Calu3 (cell line): ENCODE results near the gene ACY1. TPM values are rescaled to one million over a fixed set of nuclear protein-coding genes. Genes with fewer than 3 reads are reported as not detected.

Experiments used
- BruUV-seq: library from RNA; stranded (reverse); fragments of 400-500 nt; replicated peaks from 2 replicates; lab custom pipeline; 2021; lab: Mats Ljungman, UMichigan
- CTCF ChIA-PET: fragments of 300-600 bp; sonication (Branson Sonifier 250); formaldehyde crosslinking; loops from one replicate; lab custom pipeline; 2022; ENCODE audit warnings: antibody characterized with exemption; lab: Charles Lee
- DNase-seq: peaks from one replicate; pipeline ENCODE4 v3.0.0; 2022
- H3K27ac Mint-ChIP-seq: one replicate; pipeline ENCODE4 v1.8.0; 2022; ENCODE audit warnings: mixed read lengths; ENCODE audit not compliant: unreplicated experiment
- H3K27me3 Mint-ChIP-seq: one replicate; pipeline ENCODE4 v1.8.0; 2022; ENCODE audit warnings: mixed read lengths; ENCODE audit not compliant: unreplicated experiment
- H3K36me3 Mint-ChIP-seq: one replicate; pipeline ENCODE4 v1.8.0; 2022; ENCODE audit warnings: mild to moderate bottlenecking, moderate library complexity, mixed read lengths; ENCODE audit not compliant: insufficient read depth, unreplicated experiment
- H3K4me1 Mint-ChIP-seq: one replicate; pipeline ENCODE4 v1.8.0; 2022; ENCODE audit warnings: mild to moderate bottlenecking, low read depth, mixed read lengths; ENCODE audit not compliant: unreplicated experiment
- H3K4me3 Mint-ChIP-seq: one replicate; pipeline ENCODE4 v1.8.0; 2022; ENCODE audit warnings: mild to moderate bottlenecking, low read depth, moderate library complexity, mixed read lengths; ENCODE audit not compliant: unreplicated experiment
- H3K9me3 Mint-ChIP-seq: one replicate; pipeline ENCODE4 v1.8.0; 2022; ENCODE audit warnings: low read depth, mixed read lengths; ENCODE audit not compliant: unreplicated experiment
- intact Hi-C: fragments of 100-400 bp; cut with micrococcal nuclease; formaldehyde crosslinking; loops from one replicate; pipeline ENCODE4 v1.10.0; 2022; ENCODE audit not compliant: unreplicated experiment
- total RNA-seq: library from RNA; stranded (reverse); gene quantifications from 2 replicates; pipeline ENCODE4 v1.2.3, GENCODE V29; 2022
- TF ChIP-seq, protein P1 (sequence below): fragments of 200-600 bp; IDR thresholded peaks from one replicate; pipeline ENCODE4 v1.8.0; 2022; ENCODE audit warnings: antibody characterized with exemption; ENCODE audit not compliant: unreplicated experiment

The ACY1 gene
- total RNA-seq, 1 experiment from 2014 or later, result 74.9 TPM

DNA sequence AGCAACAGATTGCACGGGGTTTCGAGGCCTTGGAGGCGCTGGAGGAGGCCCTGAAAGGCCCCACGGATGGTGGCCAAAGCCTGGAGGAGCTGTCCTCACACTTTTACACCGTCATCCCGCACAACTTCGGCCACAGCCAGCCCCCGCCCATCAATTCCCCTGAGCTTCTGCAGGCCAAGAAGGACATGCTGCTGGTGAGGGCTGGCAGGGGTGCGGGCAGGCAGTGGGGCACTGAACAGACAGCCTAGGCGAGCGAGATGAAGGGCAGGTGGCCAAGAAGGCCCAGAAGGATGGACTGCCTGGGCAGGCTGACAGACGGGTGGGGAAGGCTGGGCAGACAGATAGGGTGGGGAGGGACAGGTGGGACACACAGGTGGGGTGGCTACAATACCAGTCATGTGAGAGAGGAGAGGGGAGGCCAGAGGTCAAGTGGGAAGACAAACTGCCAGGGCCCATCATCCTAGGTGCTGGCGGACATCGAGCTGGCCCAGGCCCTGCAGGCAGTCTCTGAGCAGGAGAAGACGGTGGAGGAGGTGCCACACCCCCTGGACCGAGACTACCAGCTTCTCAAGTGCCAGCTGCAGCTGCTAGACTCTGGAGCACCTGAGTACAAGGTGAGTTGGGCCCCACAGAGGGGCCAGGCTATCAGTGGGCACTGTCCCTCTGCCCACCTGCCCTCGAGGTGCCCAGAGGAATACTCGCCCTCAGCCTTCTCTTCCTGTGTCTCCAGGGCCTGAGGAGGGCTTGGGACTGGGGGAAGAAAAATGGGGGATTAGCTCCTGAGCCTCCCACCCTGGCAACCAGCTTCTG, 38.1 kb upstream of the ACY1 start:
- Mint-ChIP-seq H3K4me1 (peaks cover 15% of the 10 kb centered on the region), H3K27me3 (no peaks in the 10 kb centered on the region), H3K9me3 (no peaks in the 10 kb centered on the region), H3K27ac (no peak overlapping the region), H3K4me3 (no peak overlapping the region), H3K36me3 (peaks cover 28% of the 10 kb centered on the region)
- TF ChIP-seq, protein P1, sequence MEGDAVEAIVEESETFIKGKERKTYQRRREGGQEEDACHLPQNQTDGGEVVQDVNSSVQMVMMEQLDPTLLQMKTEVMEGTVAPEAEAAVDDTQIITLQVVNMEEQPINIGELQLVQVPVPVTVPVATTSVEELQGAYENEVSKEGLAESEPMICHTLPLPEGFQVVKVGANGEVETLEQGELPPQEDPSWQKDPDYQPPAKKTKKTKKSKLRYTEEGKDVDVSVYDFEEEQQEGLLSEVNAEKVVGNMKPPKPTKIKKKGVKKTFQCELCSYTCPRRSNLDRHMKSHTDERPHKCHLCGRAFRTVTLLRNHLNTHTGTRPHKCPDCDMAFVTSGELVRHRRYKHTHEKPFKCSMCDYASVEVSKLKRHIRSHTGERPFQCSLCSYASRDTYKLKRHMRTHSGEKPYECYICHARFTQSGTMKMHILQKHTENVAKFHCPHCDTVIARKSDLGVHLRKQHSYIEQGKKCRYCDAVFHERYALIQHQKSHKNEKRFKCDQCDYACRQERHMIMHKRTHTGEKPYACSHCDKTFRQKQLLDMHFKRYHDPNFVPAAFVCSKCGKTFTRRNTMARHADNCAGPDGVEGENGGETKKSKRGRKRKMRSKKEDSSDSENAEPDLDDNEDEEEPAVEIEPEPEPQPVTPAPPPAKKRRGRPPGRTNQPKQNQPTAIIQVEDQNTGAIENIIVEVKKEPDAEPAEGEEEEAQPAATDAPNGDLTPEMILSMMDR, result no peak
- no TSS peak for BruUV-seq
- intact Hi-C loops, result no loop called here
- DNase-seq, result no peak
- CTCF ChIA-PET, result interaction anchor here (0.6 kb wide), 1 partner anchor 67 kb away, joined by 6 read pairs; no protein-coding TSS in a partner anchor

- no TSS peak for BruUV-seq
- Mint-ChIP-seq H3K27ac (no peak overlapping the region), H3K4me3 (no peak overlapping the region), H3K27me3 (peaks cover 4% of the 10 kb centered on the region), H3K4me1 (peaks cover 7% of the 10 kb centered on the region), H3K36me3 (peaks cover 21% of the 10 kb centered on the region), H3K9me3 (no peaks in the 10 kb centered on the region)
- TF ChIP-seq, protein P1, result no peak
- intact Hi-C loops, result no loop called here
- CTCF ChIA-PET, result interaction anchor here (0.6 kb wide), 1 partner anchor 66 kb away, joined by 6 read pairs; no protein-coding TSS in a partner anchor
- DNase-seq, result no peak
Observed at GRCh38 chr3:51945926-51946705, 37.2 kb upstream of the ACY1 start.

DNA sequence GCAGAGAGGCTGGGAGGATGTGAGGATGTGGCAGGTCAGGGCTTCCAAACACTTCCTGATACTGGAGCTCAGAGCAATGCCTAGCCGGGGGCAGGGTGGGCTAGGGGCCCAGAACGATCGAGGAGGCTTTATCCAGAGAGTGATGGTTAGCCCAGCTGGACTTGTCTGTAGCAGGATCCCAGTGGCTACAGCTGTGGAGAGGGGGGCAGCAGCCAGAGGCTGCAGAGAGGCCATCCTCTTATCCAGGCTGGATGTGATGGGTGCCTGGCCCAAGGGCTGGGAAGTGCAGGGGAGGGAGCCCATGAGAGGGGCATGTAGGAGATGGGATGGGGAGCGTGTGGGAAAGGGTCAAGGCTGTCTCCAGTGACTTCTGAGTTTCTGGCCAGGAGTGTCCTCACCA, 36.5 kb upstream of the ACY1 start:
- CTCF ChIA-PET, result no interaction called here

DNA sequence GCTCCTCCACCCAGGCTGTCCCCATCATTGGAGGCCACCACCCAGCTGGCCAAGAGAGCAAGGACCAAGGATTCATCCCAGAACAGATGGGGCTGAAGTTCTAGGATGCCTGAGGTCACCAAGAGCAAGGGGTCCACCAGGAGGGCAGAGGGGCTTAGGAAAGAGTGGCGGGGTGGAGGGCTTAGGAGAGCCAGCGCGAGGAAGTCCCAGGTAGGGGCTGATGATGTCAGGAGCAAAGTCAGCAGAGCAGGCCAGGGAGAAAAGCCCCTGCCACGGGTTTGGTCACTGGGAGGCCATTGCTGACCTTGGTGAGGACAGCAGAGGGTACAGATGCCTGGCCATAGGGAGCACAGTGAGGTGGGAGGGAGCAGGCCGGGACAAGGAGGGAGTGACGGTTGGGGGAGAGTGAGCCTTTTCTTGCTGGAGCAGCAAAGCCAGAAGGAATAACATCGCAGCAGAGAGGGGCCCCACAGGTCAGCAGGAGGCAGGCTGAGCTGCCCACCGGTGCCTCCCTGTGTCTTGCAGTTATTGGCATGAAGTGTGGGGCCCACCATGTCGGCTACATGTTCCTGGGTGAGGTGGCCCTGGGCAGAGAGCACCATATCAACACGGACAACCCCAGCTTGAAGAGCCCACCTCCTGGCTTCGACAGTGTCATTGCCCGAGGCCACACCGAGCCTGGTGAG, 36.0 kb upstream of the ACY1 start:
- Mint-ChIP-seq H3K27me3 (peaks cover 17% of the 10 kb centered on the region), H3K27ac (no peak overlapping the region)
- CTCF ChIA-PET, result no interaction called here

More for the DNA sequence above, 36.5 kb upstream of the ACY1 start:
- Mint-ChIP-seq H3K36me3 (peaks cover 15% of the 10 kb centered on the region), H3K4me1 (peaks cover 6% of the 10 kb centered on the region), H3K4me3 (no peak overlapping the region), H3K9me3 (no peaks in the 10 kb centered on the region), H3K27ac (no peak overlapping the region), H3K27me3 (peaks cover 11% of the 10 kb centered on the region)
- intact Hi-C loops, result no loop called here
- DNase-seq, result no peak
- TF ChIP-seq, protein P1, result no peak
- BruUV-seq, result no TSS peak

More for the DNA sequence above, 36.0 kb upstream of the ACY1 start:
- H3K4me3 Mint-ChIP-seq, result no peak overlapping the region
- no peak for DNase-seq
- no peaks in the 10 kb centered on the region for H3K9me3 Mint-ChIP-seq
- TF ChIP-seq, protein P1, result no peak
- intact Hi-C loops, result no loop called here
- no TSS peak for BruUV-seq
- H3K4me1 Mint-ChIP-seq, result peaks cover 6% of the 10 kb centered on the region
- peaks cover 9% of the 10 kb centered on the region for H3K36me3 Mint-ChIP-seq
